GM23248 (cell line): ENCODE data around the gene SH3GL1. TPM values are rescaled to one million over a fixed set of nuclear protein-coding genes. Genes with fewer than 3 reads are reported as not detected.

Source experiments
- DNase-seq: peaks from one replicate; pipeline ENCODE4 v3.0.0-alpha.2; 2015
- H2AFZ ChIP-seq: fragments of 200-600 bp; sonication (generic); 2 replicates; pipeline ENCODE4 v1.6.1; 2016; ENCODE audit warnings: antibody characterized with exemption
- H3F3A ChIP-seq: fragments of 200-600 bp; sonication (generic); 2 replicates; pipeline ENCODE4 v1.6.1; 2016; ENCODE audit warnings: mild to moderate bottlenecking, antibody characterized with exemption, mixed run types; ENCODE audit not compliant: insufficient read depth
- H3K27ac ChIP-seq: fragments of 200-600 bp; sonication (generic); 2 replicates; pipeline ENCODE4 v1.5.1; 2016; ENCODE audit warnings: mild to moderate bottlenecking
- H3K27me3 ChIP-seq: fragments of 200-600 bp; sonication (generic); replicated peaks from 2 replicates; pipeline ENCODE4 v1.6.1; 2016; ENCODE audit warnings: mild to moderate bottlenecking; ENCODE audit not compliant: insufficient read depth
- H3K36me3 ChIP-seq: fragments of 200-600 bp; sonication (generic); 2 replicates; pipeline ENCODE4 v1.6.1; 2016; ENCODE audit warnings: low read depth, mild to moderate bottlenecking
- H3K4me1 ChIP-seq: fragments of 200-600 bp; sonication (generic); 2 replicates; pipeline ENCODE4 v1.6.1; 2016; ENCODE audit warnings: mild to moderate bottlenecking; ENCODE audit not compliant: insufficient read depth
- H3K4me2 ChIP-seq: fragments of 200-600 bp; sonication (generic); one replicate; pipeline ENCODE4 v1.6.1; 2016; ENCODE audit warnings: mild to moderate bottlenecking; ENCODE audit not compliant: unreplicated experiment
- H3K4me3 ChIP-seq: fragments of 200-600 bp; sonication (generic); 2 replicates; pipeline ENCODE4 v1.5.1; 2016; ENCODE audit warnings: mild to moderate bottlenecking
- H3K79me2 ChIP-seq: fragments of 200-600 bp; sonication (generic); 2 replicates; pipeline ENCODE4 v1.6.1; 2016; ENCODE audit warnings: mild to moderate bottlenecking; ENCODE audit not compliant: insufficient read depth
- H3K9ac ChIP-seq: fragments of 200-600 bp; sonication (generic); 2 replicates; pipeline ENCODE4 v1.6.1; 2016; ENCODE audit warnings: mild to moderate bottlenecking
- H3K9me2 ChIP-seq: fragments of 200-600 bp; sonication (generic); 2 replicates; pipeline ENCODE4 v1.6.1; 2016; ENCODE audit warnings: mixed run types, mild to moderate bottlenecking, moderate library complexity; ENCODE audit not compliant: insufficient read depth
- H3K9me3 ChIP-seq: fragments of 200-600 bp; sonication (generic); one replicate; pipeline ENCODE4 v1.6.1; 2017; ENCODE audit warnings: low read depth
- H4K20me1 ChIP-seq: fragments of 200-600 bp; sonication (generic); 2 replicates; pipeline ENCODE4 v1.6.0; 2016; ENCODE audit not compliant: insufficient read depth
- EZH2 ChIP-seq: fragments of 200-600 bp; sonication (generic); IDR thresholded peaks from 2 replicates; pipeline ENCODE4 v1.6.1; 2018; ENCODE audit warnings: antibody characterized with exemption, mild to moderate bottlenecking; ENCODE audit not compliant: insufficient read depth, poor library complexity, severe bottlenecking
- EZH2phosphoT487 ChIP-seq: fragments of 200-600 bp; sonication (generic); IDR thresholded peaks from 2 replicates; pipeline ENCODE4 v1.6.1; 2018; ENCODE audit warnings: antibody characterized with exemption, moderate library complexity, mild to moderate bottlenecking, low read depth; ENCODE audit not compliant: insufficient read depth
- WGBS, 2 experiments: methylation state at CpG; one replicate each; pipeline ENCODE4 v1.1.6; 2015 to 2017; ENCODE audit warnings: low lambda C conversion rate in 2 of 2, low coverage in 1 of 2; ENCODE audit errors: missing lambda C conversion rate in 2 of 2; 5-methylcytosine and 5-hydroxymethylcytosine counted together
- in situ Hi-C: fragments of 300-500 bp; cut with MboI; formaldehyde crosslinking; loops from 2 replicates; pipeline ENCODE4 v1.15.0; 2020
- polyA plus RNA-seq: library from polyadenylated mRNA; unstranded; fragments of >200 nt; fragmentation: Nextera tagmentation; extraction: Ambion mirVana; gene quantifications from 2 replicates; pipeline ENCODE4 v1.2.1, GENCODE V29; 2016
- total RNA-seq: library from RNA; depleted of rRNA; stranded (reverse); fragments of >200 nt; shearing (Covaris generic); gene quantifications from 2 replicates; pipeline ENCODE4 v1.2.3, GENCODE V29; 2014

Gene SH3GL1
- total and polyA plus RNA-seq, 2 experiments from 2014 or later: 141 to 151 TPM

DNA sequence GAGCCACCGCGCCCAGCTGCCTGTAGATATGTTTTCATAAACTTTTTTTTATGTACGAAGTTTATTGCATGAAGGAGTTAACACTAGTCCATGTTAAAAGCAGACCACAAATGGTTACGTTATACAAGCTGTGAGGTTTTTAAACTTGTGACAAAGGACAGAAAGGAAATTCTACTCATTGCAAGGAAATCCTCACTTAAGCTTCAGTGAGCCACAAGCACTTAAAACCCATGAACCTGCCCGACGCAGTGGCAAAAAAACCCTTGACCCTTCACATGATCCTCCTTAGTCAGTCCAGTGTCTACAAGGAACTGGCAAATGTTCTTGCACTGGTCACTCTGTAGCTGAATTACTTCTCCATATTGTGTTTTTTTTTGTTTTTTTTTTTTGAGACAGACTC, 52.8 kb downstream of the SH3GL1 start:
- H3K4me3 ChIP-seq: no peak overlapping the region
- H3K4me1 ChIP-seq: no peaks in the 10 kb centered on the region
- no peaks in the 10 kb centered on the region for H3K9me3 ChIP-seq
- no peak for DNase-seq
- no peak overlapping the region for H2AFZ ChIP-seq
- H3F3A ChIP-seq: peaks cover 4% of the 10 kb centered on the region; the same call in 1 of the 2 replicates
- H4K20me1 ChIP-seq: no peaks in the 10 kb centered on the region
- H3K79me2 ChIP-seq: no peaks in the 10 kb centered on the region
- no peaks in the 10 kb centered on the region for H3K36me3 ChIP-seq
- in situ Hi-C loops: no loop called here
- no peak for TF ChIP-seq EZH2phosphoT487
- no peak for TF ChIP-seq EZH2
- no peak overlapping the region for H3K27ac ChIP-seq
- no peaks in the 10 kb centered on the region for H3K27me3 ChIP-seq
- H3K4me2 ChIP-seq: no peak overlapping the region
- H3K9ac ChIP-seq: no peak overlapping the region
- H3K9me2 ChIP-seq: no peaks in the 10 kb centered on the region
- 83 to 85% methylated on average over 6 of the region's 6 CpGs for WGBS, 2 experiments

DNA sequence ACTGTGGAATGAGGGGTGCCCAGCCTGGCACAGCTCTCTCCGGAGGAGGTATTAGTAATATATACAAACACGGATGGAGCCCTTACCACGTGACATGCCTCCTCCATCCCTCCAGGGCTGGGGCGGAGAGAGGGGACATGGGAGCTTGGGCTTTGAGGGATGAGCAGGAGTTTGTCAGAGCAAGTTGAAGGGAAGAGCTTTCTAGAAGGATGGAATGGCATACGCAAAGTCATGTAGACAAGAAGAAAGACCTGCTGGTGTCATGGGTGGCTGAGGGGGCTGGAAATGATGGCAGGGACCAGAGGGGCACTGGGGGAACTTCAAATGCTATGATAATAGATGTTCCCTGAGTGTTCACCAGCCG, 54.3 kb downstream of the SH3GL1 start:
- no peak for TF ChIP-seq EZH2
- TF ChIP-seq EZH2phosphoT487: no peak
- 93 to 96% methylated on average over 6 of the region's 6 CpGs for WGBS, 2 experiments
- H3K27me3 ChIP-seq: no peaks in the 10 kb centered on the region
- no peak overlapping the region for H3K27ac ChIP-seq
- 0 out of 2 replicates have a peak, but pooled peaks cover 4% of the 10 kb centered on the region for H3K4me1 ChIP-seq
- H3K79me2 ChIP-seq: no peaks in the 10 kb centered on the region
- no peaks in the 10 kb centered on the region for H3F3A ChIP-seq
- no peaks in the 10 kb centered on the region for H3K36me3 ChIP-seq
- H3K9me2 ChIP-seq: no peaks in the 10 kb centered on the region
- in situ Hi-C loops: no loop called here
- no peak overlapping the region for H2AFZ ChIP-seq
- H3K4me2 ChIP-seq: no peak overlapping the region
- H4K20me1 ChIP-seq: no peaks in the 10 kb centered on the region
- no peak for DNase-seq
- no peak overlapping the region for H3K4me3 ChIP-seq
- H3K9me3 ChIP-seq: no peaks in the 10 kb centered on the region
- no peak overlapping the region for H3K9ac ChIP-seq

- no peak for DNase-seq
- Histone ChIP-seq H3F3A (no peaks in the 10 kb centered on the region), H3K27ac (no peak overlapping the region), H3K27me3 (no peaks in the 10 kb centered on the region), H3K36me3 (no peaks in the 10 kb centered on the region), H4K20me1 (no peaks in the 10 kb centered on the region), H2AFZ (no peak overlapping the region), H3K79me2 (no peaks in the 10 kb centered on the region), H3K9ac (no peak overlapping the region), H3K4me2 (no peak overlapping the region), H3K4me1 (0 out of 2 replicates have a peak, but pooled peaks cover 4% of the 10 kb centered on the region), H3K4me3 (no peak overlapping the region), H3K9me2 (no peaks in the 10 kb centered on the region), H3K9me3 (no peaks in the 10 kb centered on the region)
- in situ Hi-C loops: no loop called here
- TF ChIP-seq EZH2phosphoT487 (no peak), EZH2 (no peak)
- 89 to 93% methylated on average over 14 to 15 of the region's 15 CpGs for WGBS, 2 experiments
These were observed 54.9 kb downstream of the SH3GL1 start for GRCh38 chr19:4345342-4346019.

- no peaks in the 10 kb centered on the region for H4K20me1 ChIP-seq
- no peaks in the 10 kb centered on the region for H3K9me3 ChIP-seq
- H3K4me1 ChIP-seq: 0 out of 2 replicates have a peak, but pooled peaks cover 4% of the 10 kb centered on the region
- in situ Hi-C loops: no loop called here
- H3K9ac ChIP-seq: peak within 1 kb of the TSS; percentile 78
- H3K27ac ChIP-seq: peak within 1 kb of the TSS; percentile 69
- WGBS, 2 experiments: 7 to 12% methylated on average over 23 to 53 of the region's 101 CpGs
- peak within 1 kb of the TSS; percentile 99 for H2AFZ ChIP-seq
- H3K79me2 ChIP-seq: no peaks in the 10 kb centered on the region
- no peaks in the 10 kb centered on the region for H3K9me2 ChIP-seq
- peak within 1 kb of the TSS; percentile 88 for H3K4me3 ChIP-seq
- no peaks in the 10 kb centered on the region for H3F3A ChIP-seq
- H3K36me3 ChIP-seq: no peaks in the 10 kb centered on the region
- TF ChIP-seq EZH2: no peak
- TF ChIP-seq EZH2phosphoT487: no peak
- H3K4me2 ChIP-seq: peak within 1 kb of the TSS; percentile 95
- peak; percentile 91 for DNase-seq
- H3K27me3 ChIP-seq: no peaks in the 10 kb centered on the region
These were observed 56.7 kb downstream of the SH3GL1 start, which contains the start of gene MPND for GRCh38 chr19:4343370-4344307. TSS of gene MPND (plus strand) at chr19:4343562. CDS start at chr19:4343594, 32 bp downstream.
